NCI-H128 (cell line): Measurements from ENCODE around the gene CSNK2A2.

ENCODE experiments used
- DNase-seq: peaks from one replicate; lab custom pipeline; 2025; ENCODE audit not compliant: unreplicated experiment; lab: John Stamatoyannopoulos, UW

CSNK2A2 gene

DNA sequence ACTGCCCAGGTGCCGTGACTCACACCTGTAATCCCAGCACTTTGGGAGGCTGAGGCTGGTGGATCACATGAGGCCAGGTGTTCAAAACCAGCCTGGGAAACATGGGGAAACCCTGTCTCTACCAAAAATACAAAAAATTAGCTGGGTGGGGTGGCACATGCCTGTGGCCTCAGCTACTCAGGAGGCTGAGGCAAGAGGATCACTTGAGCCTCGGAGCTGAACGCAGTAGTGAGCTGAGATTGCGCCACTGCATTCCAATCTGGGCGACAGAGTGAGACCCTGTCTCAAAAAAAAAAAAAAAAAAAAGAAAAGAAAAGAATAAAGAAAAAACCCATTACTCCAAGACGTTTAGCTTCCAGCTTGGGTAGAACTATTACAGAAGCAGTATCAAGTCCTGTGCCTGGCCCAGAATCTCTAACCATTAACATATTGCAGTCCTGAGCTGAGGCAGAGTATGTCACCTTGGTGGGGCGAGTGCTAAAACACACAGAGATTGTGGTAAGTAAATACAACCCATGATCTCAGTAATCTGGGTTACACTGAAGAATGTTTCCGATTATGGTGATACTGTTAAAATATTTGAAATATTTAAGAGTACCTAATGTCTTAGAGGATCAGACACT is 45.5 kb downstream of the CSNK2A2 start:
- DNase-seq = no peak

DNA sequence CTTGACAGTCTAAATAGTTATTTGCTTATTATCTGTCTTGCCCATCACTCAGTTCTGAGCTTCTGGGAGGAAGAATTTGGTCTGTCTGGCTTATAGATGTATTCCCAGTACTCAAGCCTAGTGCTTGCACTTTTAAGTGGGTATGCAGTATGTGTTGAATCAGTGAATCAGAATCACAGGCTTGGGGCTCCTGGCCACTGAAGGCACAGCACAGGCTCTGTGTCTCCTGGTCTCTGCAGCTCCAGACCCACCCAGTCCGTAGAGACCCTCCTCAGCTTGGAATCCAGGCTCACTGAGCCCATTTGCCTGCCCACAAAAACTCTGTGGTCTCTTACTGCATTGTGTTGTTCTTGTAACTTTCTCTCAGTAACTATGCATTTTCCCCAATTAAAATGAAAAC is 49.4 kb downstream of the CSNK2A2 start:
- DNase-seq = no peak

DNA sequence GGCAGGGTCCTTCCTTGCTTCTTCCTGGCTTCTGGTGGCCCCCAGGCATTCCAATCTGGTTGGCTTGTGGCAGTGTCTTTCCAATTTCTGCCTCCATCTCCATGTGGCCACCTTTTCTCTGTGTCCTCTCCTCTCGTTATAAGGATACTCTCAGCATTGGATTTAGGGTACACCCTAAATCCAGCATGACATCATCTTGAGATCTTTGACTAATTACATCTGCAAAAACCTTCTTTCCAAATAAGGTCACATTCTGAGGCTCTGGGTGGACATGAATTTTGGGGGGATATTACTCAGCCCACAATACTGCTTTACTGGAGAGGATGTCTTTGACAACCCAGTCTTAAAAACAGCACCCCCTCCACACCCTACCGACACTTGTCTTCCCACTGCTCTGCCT is 49.8 kb downstream of the CSNK2A2 start:
- DNase-seq = no peak

DNA sequence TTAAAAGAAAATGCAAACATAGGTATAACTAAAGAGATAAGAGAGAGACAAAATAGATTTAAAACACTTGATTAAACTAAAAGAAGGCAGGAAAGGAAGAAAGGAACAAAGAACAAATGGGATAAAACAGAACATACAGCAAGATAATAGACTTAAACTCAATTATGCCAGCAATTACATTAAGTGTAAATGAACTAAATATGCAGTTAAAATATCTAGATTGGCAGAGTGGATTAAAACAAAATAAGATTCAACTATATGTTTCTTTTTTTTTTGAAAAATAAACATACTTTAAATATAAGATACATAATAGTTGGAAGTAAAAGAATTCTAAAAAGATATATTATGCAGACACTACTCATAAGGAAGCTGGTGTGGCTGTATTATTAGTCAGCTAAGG is 59.1 kb downstream of the CSNK2A2 start:
- no peak for DNase-seq

DNA sequence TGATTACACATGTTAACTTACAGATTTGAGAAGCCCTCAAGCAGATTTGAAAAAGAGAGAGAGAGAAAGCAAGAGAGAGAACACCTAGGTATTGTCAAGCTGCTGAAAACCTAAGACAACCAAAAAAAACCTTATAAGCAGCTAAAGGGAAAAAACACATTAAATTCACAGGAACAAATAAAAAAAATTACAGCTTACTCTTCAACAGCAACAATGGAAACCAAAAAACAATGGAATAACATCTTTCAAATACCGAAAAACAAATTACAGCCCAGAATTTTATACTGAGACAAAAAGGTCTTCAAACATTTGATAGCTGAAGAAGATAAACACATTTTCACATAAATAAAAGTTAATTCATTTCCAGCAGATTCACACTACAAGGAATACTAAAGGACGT is 60.3 kb downstream of the CSNK2A2 start:
- no peak for DNase-seq

DNA sequence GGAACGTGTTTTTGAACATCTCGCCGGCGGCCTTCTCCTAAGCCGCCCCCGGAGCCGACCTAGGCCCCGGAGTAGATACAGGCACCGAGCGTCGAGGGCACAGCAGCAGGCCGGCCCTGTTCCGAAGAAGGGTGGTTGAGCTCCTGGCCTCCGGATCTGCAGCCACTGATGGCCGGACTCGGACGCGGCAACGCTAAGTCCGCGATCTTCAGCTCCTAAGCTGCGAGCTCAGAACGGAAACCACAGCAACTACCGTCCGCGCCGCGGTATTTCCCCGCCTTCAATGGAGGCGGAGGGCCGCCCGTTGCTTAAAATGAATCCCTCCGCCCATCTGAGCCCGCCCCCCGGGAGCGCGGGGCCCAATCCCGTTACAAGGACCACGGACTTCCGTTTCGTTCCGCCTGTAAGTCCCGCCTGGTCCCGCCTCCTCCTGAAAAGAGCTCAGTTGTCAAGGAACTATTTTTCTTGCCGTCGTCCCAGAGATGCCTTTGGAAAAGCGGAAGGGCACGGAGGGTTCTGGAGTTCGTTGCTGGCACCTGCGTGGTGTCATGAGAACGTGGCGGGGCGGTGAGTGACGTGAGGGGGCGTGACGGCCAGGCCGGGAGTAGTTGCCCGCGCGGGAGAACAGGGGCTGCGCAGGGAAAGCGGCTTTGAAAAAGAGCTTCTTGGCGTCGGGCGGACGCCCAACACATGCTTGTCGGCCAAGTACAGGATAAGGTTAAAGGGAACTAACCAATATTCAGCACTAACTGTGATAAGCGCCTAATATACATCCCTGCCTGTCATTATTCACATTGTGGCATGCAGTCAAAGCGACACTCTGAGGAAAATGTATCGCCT is 68.6 kb downstream of the CSNK2A2 start, which contains the start of gene CFAP20:
CFAP20 (minus strand) TSS at position 285 of the 840 bp plus-strand sequence; CDS start at position 19, 266 bp downstream.
- DNase-seq = peak; percentile 91

DNA sequence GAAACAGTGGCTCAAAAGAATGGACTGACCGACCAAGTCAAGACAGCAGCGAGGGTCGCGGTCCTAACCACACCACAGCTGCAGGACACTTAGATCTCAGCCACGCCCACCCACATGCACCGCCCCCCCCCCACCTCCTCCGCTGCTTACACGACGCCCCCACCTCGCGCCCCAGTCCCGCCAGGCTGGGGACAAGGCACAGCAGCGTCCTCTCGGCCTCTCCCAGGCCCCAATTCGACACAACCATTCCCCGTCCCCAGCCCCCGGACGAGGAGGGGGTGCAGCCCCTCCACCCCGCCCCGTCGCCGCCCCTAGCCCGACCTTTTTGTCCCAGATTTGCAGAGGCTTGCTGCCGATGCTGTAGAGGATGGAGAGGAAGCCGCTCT is 69.2 kb downstream of the CSNK2A2 start:
- no peak for DNase-seq

DNA sequence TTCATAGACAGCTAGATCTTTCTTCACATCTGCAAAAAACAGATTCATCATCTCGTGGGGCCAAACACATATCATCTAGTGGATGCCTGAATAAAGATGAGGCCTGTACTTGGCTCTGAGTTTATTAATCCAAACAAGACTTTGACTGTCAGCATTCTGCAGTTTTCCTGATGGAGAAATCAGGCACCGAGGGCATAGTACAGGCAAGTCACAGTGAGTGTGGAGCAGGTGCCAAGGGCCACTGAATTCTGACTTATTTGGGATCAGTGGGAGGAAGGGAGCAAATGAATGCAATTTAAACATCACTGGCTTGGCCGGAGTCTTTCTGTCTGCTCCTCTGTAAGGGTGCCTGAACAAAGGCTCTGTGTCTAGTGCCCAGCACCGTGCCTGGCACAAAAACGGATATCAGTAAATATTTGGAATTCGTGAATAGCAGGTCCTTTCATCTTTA is 69.7 kb downstream of the CSNK2A2 start:
- DNase-seq = no peak

DNA sequence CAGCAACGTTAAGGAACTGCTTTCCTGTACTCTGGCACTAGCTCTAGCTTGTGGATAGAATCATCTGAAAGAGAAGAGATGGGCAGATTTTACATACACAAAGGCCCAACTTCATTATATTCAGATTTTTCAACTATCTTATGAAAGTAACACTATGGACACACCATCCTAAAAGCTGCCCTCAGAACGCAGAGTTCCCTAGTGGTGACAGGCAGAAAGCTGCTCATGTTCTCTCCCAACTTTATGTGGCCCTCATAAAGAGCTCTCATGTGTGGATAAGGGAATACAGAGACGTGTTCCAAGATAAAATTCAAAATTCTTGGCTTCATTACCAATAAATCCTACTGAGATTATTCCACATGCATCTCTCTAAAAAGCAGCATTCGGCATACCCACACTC is 70.3 kb downstream of the CSNK2A2 start:
- no peak for DNase-seq

DNA sequence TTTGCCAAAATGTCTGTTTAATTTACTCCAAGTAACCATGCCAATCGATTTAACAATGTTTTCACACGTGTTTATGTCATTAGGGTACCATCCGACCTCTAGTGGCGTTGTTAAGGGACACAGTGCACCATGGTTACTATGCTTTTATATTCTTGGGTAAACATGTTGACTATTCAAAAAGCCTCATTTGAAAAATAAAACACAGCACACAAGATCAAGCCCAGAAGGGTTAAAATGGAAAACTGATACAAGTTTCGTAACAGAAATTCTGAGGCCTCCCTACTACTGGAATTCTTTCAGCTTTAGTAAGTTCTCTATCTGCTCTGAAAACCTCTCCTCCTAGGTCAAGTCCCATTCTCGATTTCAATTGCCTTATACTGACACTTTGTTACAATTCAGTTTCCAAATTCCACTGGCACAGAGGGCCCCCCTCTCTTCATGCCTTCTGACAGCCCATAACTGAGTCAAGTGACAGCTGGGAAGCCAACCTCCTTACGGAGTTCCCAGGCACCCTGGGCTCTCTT is 70.8 kb downstream of the CSNK2A2 start:
- DNase-seq = no peak

DNA sequence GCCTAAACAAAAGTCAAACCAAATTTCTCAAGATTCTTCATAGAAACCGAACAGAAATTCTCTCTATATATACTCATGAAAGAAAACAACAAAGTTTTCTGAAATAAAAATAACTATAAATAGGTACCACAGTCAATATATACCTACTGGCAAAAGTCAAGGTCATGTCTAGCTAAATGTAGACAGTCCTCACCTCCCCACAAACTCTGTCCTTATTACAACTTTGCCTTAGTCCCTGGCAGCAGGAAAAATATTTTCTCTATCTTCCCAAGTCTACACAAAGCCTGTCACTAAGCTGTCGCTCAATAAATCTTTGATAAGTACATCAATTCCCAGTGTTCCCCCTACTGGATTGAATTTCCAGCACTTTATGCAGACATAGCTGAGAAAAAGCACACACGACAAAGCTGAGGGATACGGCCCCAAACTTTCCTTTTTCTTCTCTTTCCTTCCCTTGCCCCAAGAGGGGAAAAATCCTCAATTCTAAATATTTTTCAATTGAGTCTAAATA is 71.4 kb downstream of the CSNK2A2 start:
- DNase-seq = no peak

DNA sequence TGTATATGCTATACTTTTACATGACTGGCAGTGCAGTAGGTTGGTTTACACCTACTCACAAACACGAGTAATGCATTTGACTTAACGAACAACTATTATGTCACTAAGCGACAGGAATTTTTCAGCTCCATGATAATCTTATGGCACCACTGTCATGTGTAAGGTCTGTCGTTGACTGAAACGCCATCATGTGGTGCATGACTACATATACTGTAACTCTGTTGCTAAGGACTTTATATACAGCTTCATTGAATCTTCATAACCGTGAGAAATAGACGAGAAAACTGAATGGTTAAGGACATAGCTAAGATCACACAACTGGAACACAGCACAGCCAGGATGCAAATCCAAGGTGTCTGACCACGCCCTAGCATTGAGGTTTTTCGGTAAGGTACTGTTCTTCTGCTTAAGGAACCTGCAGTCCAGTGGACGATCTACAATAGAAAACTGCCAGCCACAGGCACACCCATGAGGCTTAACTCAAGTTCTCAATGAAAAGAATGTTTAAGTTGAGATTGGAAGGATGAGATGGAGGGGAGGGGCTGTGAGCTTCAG is 72.0 kb downstream of the CSNK2A2 start:
- no peak for DNase-seq

DNA sequence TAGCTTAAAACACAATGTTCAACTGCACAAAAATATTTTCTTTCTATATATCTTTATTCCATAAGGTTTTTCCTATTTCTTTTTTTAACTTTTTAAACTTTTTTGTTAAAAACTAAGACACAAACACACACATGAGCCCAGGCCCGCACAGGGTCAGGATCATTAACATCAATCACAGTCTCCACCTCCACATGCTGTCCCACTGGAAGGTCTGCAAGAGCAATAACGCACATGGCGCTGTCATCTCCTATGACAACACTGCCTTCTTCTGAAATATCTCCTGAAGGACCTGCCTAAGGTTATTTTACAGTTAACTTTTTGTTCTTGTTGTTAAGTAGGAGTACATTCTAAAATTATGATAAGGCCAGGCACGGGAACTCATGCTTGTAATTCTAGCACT is 72.9 kb downstream of the CSNK2A2 start:
- DNase-seq = no peak

DNA sequence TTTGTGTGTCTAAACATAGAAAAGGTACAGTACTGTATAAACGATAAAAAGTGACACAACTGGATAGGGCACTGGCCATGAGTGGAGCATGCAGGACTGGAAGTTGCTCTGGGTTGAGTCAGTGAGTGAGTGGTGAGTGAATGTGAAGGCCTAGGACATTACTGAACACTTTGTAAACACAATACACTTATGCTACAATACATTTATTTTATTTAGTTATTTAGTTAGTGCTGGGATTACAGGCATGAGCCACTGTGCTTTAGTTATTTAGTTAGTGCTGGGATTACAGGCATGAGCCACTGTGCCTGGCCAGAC is 73.3 kb downstream of the CSNK2A2 start:
- no peak for DNase-seq

DNA sequence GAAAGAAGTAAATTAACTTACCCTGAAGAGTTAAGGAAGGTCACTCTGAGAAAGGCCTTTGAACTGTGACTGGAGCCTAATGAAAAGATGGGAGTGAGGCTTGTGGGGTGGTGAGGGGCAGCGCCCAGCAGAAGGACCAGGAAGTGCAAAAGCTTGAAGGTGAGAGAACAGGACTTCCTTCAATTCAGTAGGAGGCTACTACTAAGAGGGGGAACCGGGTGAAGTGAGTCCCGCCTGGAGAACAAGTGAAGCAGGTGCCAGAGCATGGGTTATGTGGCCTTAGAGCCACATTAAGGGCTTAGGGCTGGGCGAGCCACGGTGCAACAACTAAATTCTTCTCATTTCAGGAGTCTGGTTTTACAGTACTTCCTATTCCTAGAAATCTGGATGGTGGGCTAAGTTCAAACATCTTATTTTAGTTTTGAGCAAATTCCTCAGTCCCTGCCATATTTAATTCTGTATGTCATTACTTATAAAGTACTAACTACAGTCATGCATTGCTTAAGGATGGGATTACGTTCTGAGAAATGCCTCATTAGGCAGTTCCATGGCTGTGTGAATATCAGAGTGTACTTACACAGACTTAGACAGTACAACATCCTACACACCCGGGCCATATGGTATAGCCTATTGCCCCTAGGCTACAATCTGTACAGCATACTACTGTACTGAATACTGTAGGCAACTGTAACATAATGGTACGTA is 73.9 kb downstream of the CSNK2A2 start:
- DNase-seq = no peak

DNA sequence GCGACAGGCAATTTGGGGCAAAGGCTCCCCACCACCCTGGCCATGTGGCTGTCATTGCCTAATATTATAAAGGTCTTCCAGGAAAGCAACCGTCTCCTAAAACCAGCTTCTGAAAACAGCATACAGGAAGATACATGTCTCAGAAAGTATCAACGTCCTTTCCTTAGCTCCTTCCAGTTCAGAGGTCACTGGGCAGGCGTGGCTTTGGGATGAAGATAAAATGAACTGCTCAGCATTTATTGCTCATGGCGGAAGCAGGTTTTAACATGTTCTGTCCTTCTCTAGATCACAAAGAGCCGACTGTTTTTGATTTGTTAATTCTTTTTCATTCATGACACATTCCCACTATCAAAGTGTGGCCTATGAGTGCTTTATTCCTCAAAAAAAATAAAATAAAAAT is 76.8 kb downstream of the CSNK2A2 start:
- DNase-seq = no peak

DNA sequence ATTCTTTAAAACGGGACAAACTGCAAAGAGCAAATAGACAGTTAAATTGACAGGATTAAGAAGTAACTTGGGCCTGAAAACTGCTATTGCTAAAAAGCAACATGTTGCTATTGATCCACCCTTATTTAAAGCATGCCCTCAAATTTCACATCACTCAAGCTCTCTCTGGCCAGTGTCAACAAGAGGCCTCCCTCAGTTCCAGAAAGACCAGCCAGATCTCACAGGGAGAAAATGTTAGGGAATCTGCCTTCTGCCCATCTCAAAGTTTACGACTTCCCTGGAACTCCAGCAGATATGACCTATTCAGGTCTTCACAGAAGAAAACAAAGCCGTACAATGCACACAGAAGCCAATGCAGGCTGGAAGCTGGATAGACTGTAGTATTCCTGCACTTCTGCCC is 77.7 kb downstream of the CSNK2A2 start:
- DNase-seq = no peak

DNA sequence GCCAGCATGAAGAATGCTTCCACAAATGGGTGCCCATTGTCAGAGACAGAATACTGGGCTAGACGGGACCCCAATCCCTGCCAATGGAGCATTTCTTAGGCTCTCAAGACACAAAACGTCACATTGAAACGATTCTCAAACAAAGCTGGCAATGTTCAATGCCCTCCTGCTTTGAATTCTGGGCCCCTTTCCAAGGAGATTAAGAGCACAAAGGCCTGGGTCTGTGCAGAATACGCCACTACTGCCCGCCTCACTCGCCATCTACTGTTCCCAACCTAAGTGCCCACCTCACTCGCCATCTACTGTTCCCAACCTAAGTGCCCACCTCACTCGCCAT is 78.4 kb downstream of the CSNK2A2 start:
- DNase-seq = no peak

DNA sequence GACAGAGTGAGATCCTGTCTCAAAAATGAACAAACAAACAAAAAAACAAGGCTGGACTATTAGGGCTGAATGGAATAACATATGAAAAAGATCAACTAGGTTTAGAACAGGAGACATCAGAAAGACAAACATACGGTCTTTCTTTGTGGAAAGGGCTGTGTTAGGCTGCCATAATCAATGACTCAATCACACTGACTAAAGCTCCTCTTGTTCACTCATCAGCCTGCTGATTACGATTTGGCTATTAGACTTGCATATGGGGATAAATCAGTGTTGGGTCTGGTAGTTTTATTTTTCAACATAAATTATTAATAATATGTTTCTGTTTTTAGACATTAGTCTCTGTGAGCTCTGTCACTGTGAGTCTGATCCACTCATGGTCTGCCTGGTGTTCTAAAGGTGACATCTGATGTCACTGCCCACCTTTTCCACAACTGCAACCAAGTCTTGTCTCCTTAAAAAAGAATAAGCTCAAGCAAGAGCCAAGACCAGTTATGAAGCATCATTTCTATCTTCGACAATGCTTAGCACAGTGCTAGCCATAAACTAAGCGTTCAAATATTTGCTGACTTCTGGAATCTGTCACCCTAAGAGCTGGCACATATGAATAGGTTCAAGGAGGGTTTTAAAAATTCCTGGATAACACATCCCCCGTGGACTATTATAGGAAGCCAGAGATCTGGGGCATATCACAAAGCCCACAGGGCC is 79.0 kb downstream of the CSNK2A2 start:
- DNase-seq = no peak

DNA sequence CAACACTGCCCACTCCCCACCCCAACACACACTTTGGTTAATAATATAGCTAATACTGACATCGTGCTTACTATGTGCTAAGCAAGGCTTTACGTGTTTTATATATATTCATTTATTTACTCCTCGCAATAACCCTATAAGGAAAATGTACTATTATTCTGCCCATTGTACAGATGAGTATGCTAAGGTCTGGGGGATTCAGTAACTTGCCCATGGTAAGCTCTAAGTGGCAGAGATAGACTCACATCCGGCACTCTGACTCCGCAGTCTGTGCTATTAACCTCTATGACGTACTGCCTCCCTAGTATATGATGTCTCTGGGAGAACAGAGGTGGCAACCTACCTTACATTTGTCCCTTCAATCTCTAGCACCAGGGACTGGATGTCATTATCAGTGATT is 81.4 kb downstream of the CSNK2A2 start:
- DNase-seq = no peak

DNA sequence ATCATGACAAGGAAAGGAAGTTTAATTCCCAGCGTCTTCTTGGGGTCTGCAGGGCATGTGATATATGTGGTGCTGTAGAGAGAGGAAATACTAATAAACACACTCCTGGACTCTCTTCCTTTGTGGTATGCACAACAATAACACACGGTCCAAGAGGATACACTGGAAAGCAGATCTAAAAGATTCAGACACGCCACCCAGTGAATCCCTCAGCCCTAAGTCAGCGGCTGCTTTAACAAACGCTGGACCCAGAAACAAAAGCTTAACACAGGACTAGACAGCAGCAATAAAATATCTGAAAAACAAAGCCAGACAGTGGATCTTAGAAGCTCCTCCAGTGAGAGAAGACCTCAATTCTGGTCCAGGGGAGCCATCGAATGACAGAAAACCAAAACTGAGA is 81.8 kb downstream of the CSNK2A2 start:
- DNase-seq = no peak
